ENCODE data around the gene ROBO1.
"Not testable (repeated sequence)": the region's sequence is repeated elsewhere in the genome, so short reads cannot be mapped to it uniquely, and the experiment has no call there.

ROBO1 gene

GRCh38 chr3:79767905-79768267 lies at the start of gene ROBO1:
ROBO1 (minus strand) TSS chr3:79767998.
- DNase-seq: no peak

GRCh38 chr3:79817224-79817623 lies 49.4 kb upstream of the ROBO1 start:
- no peak for DNase-seq

GRCh38 chr3:79815478-79815877 lies 47.7 kb upstream of the ROBO1 start:
- DNase-seq: no peak

- DNase-seq: no peak
Observed at GRCh38 chr3:79810581-79810980, 42.8 kb upstream of the ROBO1 start.

GRCh38 chr3:79810092-79810491 lies 42.3 kb upstream of the ROBO1 start:
- DNase-seq: no peak

- DNase-seq: no peak
Observed at GRCh38 chr3:79809106-79809505, 41.3 kb upstream of the ROBO1 start.

- DNase-seq: no peak
Observed at GRCh38 chr3:79808515-79808914, 40.7 kb upstream of the ROBO1 start.

- not testable (repeated sequence) for DNase-seq
Observed at GRCh38 chr3:79790177-79790576, 22.4 kb upstream of the ROBO1 start.

GRCh38 chr3:79773291-79773690 lies 5.5 kb upstream of the ROBO1 start:
- DNase-seq: no peak

- no peak for DNase-seq
Observed at GRCh38 chr3:79769229-79769628, 1.4 kb upstream of the ROBO1 start.

GRCh38 chr3:79767194-79767904 lies 449 bp downstream of the ROBO1 start:
- DNase-seq: no peak

- DNase-seq: no peak
Observed at GRCh38 chr3:79766496-79767193, 1.2 kb downstream of the ROBO1 start.

GRCh38 chr3:79765911-79766310 lies 1.9 kb downstream of the ROBO1 start:
- no peak for DNase-seq

GRCh38 chr3:79761441-79761840 lies 6.4 kb downstream of the ROBO1 start:
- no peak for DNase-seq

- no peak for DNase-seq
Observed at GRCh38 chr3:79751703-79752102, 16.1 kb downstream of the ROBO1 start.

GRCh38 chr3:79737530-79737929 lies 30.3 kb downstream of the ROBO1 start:
- DNase-seq: no peak

GRCh38 chr3:79729096-79729495 lies 38.7 kb downstream of the ROBO1 start:
- DNase-seq: no peak

GRCh38 chr3:79726786-79727185 lies 41.0 kb downstream of the ROBO1 start:
- DNase-seq: no peak

GRCh38 chr3:79724206-79724605 lies 43.6 kb downstream of the ROBO1 start:
- no peak for DNase-seq

GRCh38 chr3:79690072-79690471 lies 77.7 kb downstream of the ROBO1 start:
- DNase-seq: no peak

GRCh38 chr3:79685108-79685507 lies 82.7 kb downstream of the ROBO1 start:
- no peak for DNase-seq

GRCh38 chr3:79684041-79684440 lies 83.8 kb downstream of the ROBO1 start:
- no peak for DNase-seq

- DNase-seq: no peak
Observed at GRCh38 chr3:79672731-79673130, 95.1 kb downstream of the ROBO1 start.

GRCh38 chr3:79672075-79672474 lies 95.7 kb downstream of the ROBO1 start:
- no peak for DNase-seq

- no peak for DNase-seq
Observed at GRCh38 chr3:79670178-79670577, 97.6 kb downstream of the ROBO1 start.

Data from activated effector memory CD4-positive, alpha-beta T cell treated with anti-CD3 and anti-CD28 coated beads, Interleukin-2, amount 50 U/mL, for 16 hours (primary cell).